NB4 (cell line): ENCODE results near the gene OPN1MW3.
"Not testable (repeated sequence)": the region's sequence is repeated elsewhere in the genome, so short reads cannot be mapped to it uniquely, and the experiment has no call there.

ENCODE experiments used
- POLR2A ChIP-seq: IDR thresholded peaks from 2 replicates; pipeline ENCODE4 v1.6.1; 2011; ENCODE audit warnings: mild to moderate bottlenecking; ENCODE audit not compliant: insufficient read length; ENCODE audit errors: extremely low read depth
- TF ChIP-seq, protein P1 (sequence below): IDR thresholded peaks from one replicate; pipeline ENCODE4 v1.5.1; 2012; ENCODE audit warnings: low read depth, low read length

GRCh38 chrX:154302998-154303397 lies 45.6 kb downstream of the OPN1MW3 start:
- TF ChIP-seq, protein P1, sequence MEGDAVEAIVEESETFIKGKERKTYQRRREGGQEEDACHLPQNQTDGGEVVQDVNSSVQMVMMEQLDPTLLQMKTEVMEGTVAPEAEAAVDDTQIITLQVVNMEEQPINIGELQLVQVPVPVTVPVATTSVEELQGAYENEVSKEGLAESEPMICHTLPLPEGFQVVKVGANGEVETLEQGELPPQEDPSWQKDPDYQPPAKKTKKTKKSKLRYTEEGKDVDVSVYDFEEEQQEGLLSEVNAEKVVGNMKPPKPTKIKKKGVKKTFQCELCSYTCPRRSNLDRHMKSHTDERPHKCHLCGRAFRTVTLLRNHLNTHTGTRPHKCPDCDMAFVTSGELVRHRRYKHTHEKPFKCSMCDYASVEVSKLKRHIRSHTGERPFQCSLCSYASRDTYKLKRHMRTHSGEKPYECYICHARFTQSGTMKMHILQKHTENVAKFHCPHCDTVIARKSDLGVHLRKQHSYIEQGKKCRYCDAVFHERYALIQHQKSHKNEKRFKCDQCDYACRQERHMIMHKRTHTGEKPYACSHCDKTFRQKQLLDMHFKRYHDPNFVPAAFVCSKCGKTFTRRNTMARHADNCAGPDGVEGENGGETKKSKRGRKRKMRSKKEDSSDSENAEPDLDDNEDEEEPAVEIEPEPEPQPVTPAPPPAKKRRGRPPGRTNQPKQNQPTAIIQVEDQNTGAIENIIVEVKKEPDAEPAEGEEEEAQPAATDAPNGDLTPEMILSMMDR = not testable (repeated sequence)
- TF ChIP-seq POLR2A = not testable (repeated sequence)
